ENCODE measurements around the gene FKRP. TPM values are rescaled to one million over a fixed set of nuclear protein-coding genes. Genes with fewer than 3 reads are reported as not detected.

FKRP gene
- total RNA-seq, 1 experiment from 2014 or later = 35.0 TPM

DNA sequence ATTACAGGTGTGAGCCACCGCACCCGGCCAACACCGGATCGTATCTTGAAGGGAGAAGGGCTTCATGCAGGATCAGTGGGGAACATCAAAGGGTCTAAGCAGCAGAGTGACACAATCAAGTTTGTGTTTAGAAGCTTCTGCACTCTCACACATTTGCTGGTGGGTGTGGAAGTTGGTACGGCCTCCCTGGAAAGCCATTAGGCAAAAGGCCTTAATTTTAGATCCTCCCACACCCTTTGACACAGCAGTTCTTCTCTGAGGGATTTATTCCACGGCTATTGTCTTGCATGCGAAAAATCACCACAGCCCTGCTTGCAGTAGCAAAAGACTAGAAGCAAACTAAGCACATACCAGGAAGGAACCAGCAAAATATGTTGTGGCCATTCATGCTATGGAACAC, 60.8 kb downstream of the FKRP start:
- no TSS peak for BruUV-seq (replicated peaks)
- no peak overlapping the region for H3K27ac Mint-ChIP-seq (ENCODE audit: unreplicated experiment)

More for the DNA sequence above, 60.8 kb downstream of the FKRP start:
- TF ChIP-seq, protein P1, sequence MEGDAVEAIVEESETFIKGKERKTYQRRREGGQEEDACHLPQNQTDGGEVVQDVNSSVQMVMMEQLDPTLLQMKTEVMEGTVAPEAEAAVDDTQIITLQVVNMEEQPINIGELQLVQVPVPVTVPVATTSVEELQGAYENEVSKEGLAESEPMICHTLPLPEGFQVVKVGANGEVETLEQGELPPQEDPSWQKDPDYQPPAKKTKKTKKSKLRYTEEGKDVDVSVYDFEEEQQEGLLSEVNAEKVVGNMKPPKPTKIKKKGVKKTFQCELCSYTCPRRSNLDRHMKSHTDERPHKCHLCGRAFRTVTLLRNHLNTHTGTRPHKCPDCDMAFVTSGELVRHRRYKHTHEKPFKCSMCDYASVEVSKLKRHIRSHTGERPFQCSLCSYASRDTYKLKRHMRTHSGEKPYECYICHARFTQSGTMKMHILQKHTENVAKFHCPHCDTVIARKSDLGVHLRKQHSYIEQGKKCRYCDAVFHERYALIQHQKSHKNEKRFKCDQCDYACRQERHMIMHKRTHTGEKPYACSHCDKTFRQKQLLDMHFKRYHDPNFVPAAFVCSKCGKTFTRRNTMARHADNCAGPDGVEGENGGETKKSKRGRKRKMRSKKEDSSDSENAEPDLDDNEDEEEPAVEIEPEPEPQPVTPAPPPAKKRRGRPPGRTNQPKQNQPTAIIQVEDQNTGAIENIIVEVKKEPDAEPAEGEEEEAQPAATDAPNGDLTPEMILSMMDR (IDR thresholded peaks at IDR 0.05; ENCODE audit: unreplicated experiment) = no peak
- intact Hi-C loops (cut with micrococcal nuclease; ENCODE audit: unreplicated experiment) = no loop called here
- H3K9me3 Mint-ChIP-seq (ENCODE audit: low read depth, unreplicated experiment) = no peaks in the 10 kb centered on the region
- no peaks in the 10 kb centered on the region for H3K4me1 Mint-ChIP-seq (ENCODE audit: low read depth, unreplicated experiment)
- CTCF ChIA-PET = no interaction called here
- no peak for DNase-seq
- H3K4me3 Mint-ChIP-seq (ENCODE audit: low read depth, unreplicated experiment) = no peak overlapping the region
- no peaks in the 10 kb centered on the region for H3K36me3 Mint-ChIP-seq (ENCODE audit: insufficient read depth, unreplicated experiment)
- no peaks in the 10 kb centered on the region for H3K27me3 Mint-ChIP-seq (ENCODE audit: unreplicated experiment)

Small RNAs within 50 kb of the gene (microRNA-seq; reads per million reads assigned to microRNA genes)
- gene MIR320E = 4.9 reads per million, percentile 14 among the genes with 10 or more reads in this experiment

Other genes with a start within 250 kb of the FKRP start
- gene CALM3, start 144.7 kb upstream of the FKRP start, total RNA-seq (2022) = 182 and 220 TPM in 2 replicates
- not detected in 2 replicates for gene PTGIR, start 121.0 kb upstream of the FKRP start, total RNA-seq (2022)
- not detected in 2 replicates for gene GNG8, start 109.9 kb upstream of the FKRP start, total RNA-seq (2022)
- gene DACT3, start 84.9 kb upstream of the FKRP start, total RNA-seq (2022) = not detected in 2 replicates
- gene PRKD2, start 28.9 kb upstream of the FKRP start, total RNA-seq (2022) = 98.3 and 110 TPM in 2 replicates
- gene STRN4, start 393 bp downstream of the FKRP start, total RNA-seq (2022) = 149 and 151 TPM in 2 replicates
- gene SLC1A5, start 42.5 kb downstream of the FKRP start, total RNA-seq (2022) = 237 and 250 TPM in 2 replicates
- 180 and 184 TPM in 2 replicates for gene AP2S1, start 104.8 kb downstream of the FKRP start, total RNA-seq (2022)
- gene ARHGAP35, start 114.9 kb downstream of the FKRP start, total RNA-seq (2022) = 84.8 and 87.8 TPM in 2 replicates